HG03558 (cell line): ENCODE data around the gene MECP2.
"Not testable (repeated sequence)": the region's sequence is repeated elsewhere in the genome, so short reads cannot be mapped to it uniquely, and the experiment has no call there.

Source experiments
- ATAC-seq: cut with Tn5 transposase; IDR thresholded peaks from one replicate; pipeline ENCODE4 v1.9.1; 2021; ENCODE audit warnings: moderate number of reproducible peaks; ENCODE audit not compliant: unreplicated experiment; ENCODE audit errors: extremely low read depth

MECP2 gene

DNA sequence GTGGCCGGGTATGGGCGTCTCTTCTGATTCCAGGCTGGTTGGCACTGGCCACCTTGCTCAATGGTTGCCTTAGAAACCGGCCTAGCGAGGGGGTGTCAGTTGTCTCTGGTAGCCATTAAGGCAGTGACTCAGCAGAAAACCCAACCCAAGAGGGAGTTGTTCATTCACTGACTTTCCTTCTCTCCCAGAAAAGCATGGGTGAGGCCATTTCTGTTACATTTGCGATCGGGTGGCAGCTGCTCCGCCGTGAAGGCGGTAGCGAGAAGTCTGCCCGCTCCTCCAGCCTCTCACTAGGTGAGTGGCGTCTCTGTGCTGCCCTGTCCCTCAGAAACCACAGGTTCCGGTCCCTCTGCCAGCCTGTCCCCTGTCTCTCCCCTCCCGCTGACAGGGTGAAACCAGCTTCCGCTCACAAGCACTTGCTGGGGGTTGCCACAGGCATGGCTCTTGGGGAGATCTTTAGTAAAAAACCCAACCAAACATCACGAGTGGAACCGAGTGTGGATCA, 95.2 kb downstream of the MECP2 start:
- ATAC-seq: no peak

DNA sequence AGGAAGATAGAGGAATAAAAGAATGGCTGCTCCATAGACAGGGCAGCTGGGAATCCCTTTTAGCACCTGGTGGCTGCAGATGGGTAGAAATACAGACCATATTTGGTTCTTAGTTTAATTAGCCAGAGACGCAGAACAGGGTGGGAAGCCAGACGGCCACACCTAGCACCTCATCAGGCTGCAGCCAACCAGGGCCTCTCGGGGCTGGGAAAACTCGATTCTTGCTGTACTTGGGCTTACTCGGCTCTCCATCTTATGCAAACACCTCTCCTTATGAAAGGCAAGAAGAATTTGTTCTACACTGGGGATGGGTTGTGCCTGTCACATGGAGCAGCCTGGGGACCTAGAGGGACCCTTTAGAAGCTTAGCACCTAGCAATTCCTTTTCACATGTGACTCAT, 97.5 kb downstream of the MECP2 start:
- no peak for ATAC-seq

DNA sequence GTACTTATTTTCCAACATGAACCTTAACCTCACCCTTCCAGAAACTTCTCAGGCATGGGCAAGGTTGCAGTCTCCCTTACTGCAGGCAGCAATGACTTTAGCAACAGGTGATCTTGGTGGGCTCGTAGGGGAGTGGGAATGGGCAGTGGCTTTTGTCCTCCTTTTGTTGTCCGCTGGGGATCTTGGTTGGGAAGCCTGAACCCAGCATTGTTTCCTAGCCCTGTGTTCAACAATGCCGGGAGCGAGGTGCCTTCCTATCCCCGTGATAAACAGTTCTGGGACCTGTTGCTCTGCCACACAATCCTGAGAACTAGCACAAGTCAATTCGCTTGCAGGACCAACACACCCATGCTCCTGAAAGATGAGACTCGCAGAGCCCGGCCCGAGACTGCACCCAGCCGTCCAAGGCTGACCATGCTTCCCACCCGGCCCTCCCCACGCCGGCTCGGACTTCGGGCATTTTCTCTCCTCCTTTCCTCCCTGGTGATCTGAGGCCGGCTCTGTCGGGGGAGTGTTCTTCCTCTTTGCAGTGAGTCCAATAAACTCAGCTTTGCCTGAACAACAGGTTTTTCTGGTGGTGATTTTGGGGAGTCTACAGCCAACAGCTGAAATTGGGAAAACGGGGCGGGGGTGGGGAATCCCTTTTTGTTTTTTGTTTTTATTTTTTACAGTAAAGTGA, 98.0 kb downstream of the MECP2 start:
- no peak for ATAC-seq

DNA sequence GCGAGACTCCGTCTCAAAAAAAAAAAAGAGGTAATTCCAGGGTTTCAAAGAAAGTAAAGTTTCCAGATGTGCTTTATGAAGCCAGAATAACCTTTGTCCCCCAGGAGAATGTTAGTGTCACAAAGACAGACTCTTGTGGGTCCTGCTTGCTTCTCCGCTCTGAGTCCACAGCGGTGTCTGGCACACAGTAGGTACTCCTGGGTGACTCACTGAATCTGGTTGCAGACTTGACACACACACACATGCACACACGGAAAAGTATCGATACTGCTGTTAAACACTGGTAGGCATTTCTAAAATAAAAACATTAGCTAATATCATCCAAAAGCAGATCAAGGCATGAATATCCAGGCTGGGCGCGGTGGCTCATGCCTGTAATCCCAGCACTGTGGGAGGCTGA, 102.0 kb downstream of the MECP2 start:
- no peak for ATAC-seq

DNA sequence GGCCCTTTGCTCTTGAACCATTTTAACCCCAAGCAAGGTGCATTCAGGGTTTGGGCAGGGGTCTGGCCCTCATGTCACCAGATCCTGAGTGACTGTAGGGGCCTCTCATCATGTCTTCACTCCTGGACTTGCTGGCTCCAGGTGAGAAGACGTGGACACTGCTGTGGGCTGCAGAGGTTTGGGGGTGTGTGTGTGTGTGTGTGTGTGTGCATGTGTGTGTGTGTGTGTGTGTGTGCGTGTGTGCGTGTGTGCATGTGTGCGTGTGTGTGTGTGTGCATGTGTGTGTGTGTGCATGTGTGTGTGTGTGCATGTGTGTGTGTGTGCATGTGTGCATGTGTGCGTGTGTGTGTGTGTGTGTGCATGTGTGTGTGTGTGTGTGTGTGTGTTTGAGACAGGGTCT, 103.1 kb downstream of the MECP2 start:
- ATAC-seq: not testable (repeated sequence)

DNA sequence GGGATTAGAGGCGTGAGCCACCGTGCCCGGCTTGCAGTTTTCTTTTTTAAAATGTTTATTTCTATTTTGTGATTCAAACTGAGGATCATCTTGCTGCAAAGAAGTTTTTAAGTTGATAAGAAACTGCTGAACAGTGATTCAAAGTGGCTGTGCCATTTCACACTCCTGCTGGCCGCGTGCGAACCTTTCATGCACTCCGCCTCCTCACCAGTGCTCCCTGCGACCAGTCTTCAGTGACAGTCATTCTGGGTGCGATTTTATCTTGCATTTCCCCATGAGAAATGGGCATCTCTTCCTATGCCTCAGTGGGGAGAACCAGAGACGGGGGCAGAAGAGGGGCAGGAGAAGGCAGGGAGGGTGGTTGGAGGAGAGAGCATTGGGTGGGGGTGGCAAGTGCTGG, 103.5 kb downstream of the MECP2 start:
- no peak for ATAC-seq

DNA sequence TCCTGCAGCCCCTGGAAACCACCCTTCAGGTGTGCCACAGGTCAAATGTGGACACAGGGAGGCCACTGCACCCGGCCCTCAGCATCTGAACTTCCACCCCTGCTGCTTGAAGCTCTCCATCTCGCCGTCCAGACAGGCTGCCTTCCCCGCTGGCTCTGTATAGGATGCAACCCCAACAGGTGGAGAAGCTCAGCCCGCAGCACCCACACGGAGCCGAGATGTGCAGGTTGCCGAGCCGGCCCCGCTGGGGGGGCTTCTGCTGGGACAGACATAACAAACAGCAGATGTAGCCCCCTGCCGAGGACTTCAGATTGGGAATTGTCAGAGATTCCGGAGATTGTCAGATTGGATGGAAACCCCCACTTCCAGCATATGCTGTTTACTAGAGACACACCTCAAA, 104.4 kb downstream of the MECP2 start:
- ATAC-seq: no peak

DNA sequence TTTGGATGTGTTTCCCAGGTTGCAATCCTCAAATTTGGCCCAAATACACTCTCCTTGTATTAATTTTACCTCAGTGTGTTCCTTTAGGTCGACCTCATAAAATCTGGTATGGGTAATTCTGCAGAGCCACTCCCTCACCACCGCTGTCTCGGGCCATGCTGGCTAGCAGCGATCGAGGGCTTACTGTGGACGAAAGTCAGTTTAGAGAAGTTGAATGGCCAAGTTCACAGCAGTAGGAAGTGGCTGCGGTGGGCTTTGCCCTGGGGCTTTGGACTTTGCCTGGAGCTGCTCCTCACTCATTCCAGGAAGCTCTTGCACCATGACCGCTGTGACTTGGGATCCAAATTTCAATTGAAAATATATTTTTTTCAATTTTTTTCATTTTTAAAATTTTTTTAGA, 105.3 kb downstream of the MECP2 start:
- no peak for ATAC-seq

DNA sequence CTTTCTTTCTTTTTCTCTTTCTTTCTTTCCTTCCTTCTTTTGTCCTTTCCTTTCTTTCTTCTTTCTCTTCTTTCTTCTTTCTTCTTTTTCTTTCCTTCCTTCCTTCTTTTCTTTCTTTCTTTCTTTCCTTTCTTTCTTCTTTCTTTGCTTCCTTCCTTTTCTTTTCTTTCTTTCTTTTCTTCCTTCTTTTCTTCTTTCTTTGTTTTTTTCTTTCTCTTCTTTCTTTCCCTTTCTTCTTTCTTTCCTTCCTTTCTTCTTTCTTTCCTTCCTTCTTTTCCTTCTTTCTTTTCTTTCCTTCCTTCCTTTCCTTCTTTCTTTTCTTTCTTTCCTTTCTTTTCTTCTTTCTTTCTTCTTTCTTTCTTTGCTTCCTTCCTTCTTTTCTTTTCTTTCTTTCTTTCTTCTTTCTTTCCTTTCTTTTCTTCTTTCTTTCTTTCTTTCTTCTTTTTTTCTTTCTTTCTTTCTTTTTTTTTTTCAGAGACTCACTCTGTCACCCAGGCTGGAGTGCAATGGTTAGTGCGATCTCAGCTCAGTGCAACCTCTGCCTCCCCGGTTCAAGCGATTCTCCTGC, 106.4 kb downstream of the MECP2 start:
- no peak for ATAC-seq

DNA sequence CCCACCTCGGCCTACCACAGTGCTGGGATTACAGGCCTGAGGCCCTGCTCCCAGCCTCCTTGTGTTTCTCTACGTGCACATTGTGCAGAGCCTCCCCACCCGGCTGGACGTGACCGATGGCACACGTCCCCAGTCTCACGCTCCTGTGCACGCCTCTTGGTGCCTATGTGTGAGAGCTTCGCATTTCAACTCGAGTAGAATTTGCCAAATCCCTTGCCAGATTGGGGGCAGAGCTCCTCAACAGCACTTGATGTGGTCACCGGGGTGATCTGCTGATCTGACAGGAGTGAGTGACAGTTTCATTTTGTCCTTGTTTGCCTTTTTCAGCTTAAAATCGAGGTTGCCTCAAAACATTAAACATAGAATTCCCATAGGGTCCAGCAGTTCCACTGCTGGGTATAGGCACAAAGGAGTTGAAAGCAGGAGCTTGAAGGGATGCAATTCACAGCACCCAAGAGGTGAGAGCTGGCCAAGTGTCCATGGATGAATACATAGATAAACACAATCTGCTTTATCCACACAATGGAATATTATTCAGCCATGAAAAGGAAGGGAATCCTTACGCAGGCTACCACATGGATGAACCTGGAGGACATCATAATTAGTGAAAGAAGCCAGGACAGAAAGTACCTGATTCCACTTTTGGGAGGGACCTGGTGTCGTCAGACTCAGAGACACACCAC, 107.4 kb downstream of the MECP2 start:
- ATAC-seq: no peak

DNA sequence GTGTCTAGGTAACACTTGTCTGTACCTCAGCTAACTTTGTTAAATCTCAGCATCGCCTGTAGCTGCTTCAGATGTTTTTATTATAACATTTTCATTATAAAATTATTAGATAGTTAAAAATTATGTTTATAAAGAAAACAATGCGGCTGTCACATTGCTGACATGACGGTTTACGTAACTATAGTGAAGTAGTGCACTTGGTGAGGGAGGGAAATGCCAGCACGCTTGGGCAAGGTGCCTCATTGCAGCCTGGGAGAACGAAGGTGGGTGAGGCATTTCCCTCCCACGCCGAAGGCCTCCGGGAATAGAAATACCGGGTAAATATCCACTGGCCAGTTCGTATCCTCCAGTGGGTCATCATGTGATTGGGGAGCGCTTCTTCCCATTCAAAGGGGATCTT, 109.0 kb downstream of the MECP2 start:
- ATAC-seq: no peak

DNA sequence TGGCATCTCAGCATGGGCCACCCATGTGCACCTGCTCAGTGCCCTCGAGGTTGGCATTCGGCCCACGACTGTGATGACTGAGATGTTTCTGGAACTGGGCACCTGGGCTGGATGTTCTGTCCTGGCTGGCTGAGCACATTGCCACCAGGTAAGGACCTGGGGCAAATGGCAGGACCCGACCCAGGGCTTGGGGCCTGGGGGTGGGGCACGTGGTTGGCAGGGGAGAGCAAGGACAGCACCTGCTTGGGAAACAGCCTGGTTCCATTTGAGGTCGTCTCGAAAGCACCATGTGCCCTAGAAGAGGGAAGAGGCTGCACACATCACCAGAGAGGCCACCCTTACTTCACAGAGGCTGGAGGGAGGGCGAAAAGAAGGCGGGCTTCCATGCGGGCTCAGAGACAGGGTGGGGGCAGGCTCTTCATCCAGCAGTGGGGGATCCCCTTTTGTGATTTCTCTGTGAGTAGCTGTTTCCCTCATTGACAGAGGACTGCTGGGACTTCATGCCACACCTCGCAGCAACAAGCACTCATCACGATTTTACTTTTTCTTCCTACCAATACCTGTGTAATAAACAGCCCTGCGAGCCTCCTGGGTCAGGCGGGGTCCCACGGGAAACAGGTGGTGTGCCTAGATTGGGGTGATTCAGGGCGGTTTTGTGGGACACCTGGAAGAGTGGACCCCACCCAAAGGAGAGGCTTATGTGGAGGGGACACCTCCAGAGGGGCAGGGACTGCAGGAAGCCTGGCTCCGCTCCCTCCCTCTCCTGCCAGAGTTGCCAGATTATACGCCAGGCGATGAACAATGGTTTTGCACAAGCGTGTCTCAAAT, 113.0 kb downstream of the MECP2 start:
- no peak for ATAC-seq

DNA sequence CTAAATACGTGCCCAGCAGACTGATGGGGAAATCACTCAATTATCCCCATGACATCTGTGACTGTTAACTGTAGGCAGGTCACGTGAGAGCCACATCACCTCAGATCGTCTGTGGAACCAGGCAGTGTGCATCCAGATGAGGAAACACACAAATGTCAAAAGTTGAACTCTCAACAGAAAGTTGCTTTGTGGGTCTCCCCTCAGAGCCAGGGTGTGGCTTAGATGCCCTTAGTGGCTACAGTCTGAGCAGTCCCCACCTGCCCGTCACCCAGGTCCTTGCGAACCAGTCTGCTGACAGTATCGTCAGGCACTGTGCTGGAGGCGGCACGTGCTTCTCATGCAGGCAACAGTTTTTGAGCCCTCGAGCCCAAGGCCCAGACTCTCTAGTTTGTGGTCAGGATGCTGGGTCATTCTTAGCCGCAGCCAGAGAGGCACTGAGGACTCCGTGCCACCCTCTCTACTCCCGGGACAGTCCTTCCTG, 114.2 kb downstream of the MECP2 start:
- no peak for ATAC-seq

DNA sequence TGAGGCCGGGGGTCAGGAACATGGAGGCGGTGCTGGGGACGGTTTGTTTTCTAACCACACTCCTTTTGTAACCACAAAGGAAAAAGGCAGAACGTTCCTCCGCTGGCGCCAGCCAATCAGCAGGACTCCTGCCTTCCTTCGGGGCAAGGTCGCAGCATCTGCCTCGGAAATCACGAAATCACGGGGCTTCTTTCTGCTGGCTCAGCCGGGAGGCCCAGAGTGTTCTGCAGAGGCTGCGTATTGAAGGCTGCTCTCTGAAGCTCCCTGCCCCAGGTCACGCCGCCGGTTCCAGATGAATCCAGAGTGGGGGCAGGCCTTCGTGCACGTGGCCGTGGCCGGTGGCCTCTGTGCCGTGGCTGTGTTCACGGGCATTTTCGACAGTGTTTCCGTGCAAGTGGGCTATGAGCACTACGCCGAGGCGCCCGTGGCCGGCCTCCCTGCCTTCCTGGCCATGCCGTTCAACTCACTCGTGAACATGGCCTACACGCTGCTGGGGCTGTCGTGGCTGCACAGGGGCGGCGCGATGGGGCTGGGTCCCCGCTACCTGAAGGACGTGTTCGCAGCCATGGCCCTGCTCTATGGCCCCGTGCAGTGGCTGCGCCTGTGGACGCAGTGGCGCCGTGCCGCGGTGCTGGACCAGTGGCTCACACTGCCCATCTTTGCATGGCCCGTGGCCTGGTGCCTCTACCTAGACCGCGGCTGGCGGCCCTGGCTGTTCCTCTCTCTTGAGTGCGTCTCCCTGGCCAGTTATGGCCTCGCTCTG, 115.6 kb downstream of the MECP2 start:
- ATAC-seq: no peak

DNA sequence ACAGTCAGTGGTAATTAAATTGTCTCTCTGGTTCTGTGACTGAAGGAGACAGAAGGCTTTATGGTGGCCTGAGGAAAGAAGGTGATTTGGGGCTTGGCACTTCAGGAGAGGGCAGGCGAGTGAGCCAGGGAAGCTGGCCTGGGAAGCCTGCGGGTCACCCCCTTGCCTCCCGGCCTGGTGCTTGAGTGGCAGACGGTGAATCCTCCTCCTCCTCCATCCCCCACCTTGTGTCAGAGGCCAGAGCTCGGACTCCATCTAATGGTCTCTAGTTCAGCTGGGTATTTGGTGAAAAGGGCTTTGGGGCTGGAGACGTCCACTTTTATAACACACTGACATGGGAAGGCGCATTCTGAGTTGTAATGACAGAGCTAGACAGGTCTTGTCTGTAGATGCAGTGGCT, 116.3 kb downstream of the MECP2 start:
- ATAC-seq: no peak

DNA sequence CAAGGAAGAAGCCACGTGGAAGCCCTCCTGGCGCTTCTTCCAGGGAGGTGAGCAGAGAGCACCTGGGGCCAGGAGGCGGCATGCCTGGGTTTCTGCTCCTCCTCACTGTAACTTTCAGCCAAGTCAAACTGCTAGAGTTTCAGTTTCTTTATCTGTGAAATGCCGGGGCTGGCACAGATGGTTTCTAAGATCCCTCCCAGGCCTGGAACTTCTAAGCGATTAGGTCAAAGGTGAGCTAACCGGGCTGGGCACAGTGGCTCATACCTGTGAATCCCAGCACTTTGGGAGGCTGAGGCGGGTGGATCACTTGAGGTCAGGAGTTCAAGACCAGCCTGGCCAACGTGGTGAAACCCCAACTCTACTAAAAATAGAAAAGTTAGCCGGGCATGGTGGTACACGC, 117.1 kb downstream of the MECP2 start:
- not testable (repeated sequence) for ATAC-seq

DNA sequence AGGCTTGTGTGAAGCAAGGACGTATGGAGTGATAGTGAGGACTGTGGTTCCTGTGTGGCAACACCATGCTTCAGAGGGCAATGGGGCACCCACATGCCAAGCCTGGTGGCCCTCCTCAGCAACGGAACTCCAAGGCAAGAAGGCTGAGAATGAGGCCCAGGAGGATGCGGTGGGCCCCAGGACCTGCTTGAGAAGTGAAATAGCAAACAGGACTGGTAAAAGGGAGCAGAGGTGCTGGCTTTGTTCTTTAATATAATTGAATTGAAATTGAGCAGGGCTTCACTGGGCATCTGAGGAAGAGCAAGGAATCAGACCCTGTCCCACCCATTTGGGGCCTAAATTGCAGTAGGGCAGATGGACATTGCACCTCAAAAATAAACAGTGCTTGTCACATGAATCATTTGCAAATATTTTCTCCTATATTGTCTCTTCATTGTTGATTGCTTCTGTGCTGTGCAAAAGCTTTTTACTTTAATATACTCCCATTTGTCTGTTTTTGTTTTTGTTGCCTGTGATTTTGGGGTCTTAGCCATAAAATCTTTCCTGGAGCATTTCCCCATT, 122.7 kb downstream of the MECP2 start:
- ATAC-seq: no peak

DNA sequence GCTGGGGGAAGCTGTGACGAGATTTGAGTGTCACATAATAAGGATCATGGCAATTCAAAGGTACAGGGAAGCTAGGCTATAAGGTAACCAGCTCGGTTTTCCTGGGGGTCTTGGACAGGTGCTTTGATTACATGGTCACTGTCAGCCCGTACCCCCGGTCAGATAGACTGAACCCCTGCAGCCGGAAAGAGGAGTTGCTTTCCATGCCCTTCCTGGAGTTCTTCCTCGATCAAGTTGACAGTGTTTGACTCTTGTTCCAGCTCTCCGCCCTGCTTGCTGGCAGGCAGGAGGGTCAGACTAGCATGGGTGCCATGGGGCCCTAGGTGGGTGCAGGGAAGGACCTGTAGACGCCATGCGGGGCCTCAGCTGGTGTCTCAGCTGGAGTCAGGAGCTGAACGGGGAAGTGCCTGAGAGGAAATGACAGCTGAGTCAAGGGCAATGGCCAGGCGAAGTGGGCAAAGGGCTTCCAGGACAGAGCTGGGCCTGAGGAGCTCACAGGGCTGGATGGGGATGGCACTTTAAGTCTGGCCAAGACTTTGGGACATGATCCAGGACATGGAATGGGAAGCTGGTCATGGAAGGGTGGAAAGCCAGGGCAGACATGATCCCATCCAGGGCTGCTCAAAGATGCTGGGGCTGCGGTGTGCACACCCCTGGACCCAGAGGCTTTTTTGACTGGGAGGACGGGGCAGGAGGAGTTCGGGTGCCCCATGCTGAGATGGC, 123.4 kb downstream of the MECP2 start:
- ATAC-seq: no peak
